AG09319 (cell line): Measurements from ENCODE around the gene MSI2.
"Not testable (repeated sequence)": the region's sequence is repeated elsewhere in the genome, so short reads cannot be mapped to it uniquely, and the experiment has no call there.

Experiments used
- DNase-seq: peaks from one replicate; pipeline ENCODE4 v3.0.0-alpha.2; 2010; ENCODE audit warnings: low read depth; ENCODE audit errors: extremely low read depth
- CTCF ChIP-seq: IDR thresholded peaks from 2 replicates; pipeline ENCODE4 v1.5.1; 2011; ENCODE audit warnings: low read depth, mild to moderate bottlenecking, inconsistent platforms, low read length, moderate library complexity

Gene MSI2

GRCh38 chr17:57614742-57615141, 358.4 kb downstream of the MSI2 start:
- no peak for TF ChIP-seq CTCF
- DNase-seq = no peak

- no peak for DNase-seq
- TF ChIP-seq CTCF = no peak
These were observed 359.8 kb downstream of the MSI2 start for GRCh38 chr17:57615836-57616757.

GRCh38 chr17:57617218-57617617, 360.9 kb downstream of the MSI2 start:
- TF ChIP-seq CTCF = no peak
- DNase-seq = no peak

GRCh38 chr17:57619061-57619937, 363.0 kb downstream of the MSI2 start:
- no peak for TF ChIP-seq CTCF
- no peak for DNase-seq

- DNase-seq = no peak
- no peak for TF ChIP-seq CTCF
These were observed 364.3 kb downstream of the MSI2 start for GRCh38 chr17:57620576-57620975.

GRCh38 chr17:57621791-57622190, 365.5 kb downstream of the MSI2 start:
- DNase-seq = not testable (repeated sequence)

- no peak for TF ChIP-seq CTCF
- DNase-seq = no peak
These were observed 366.0 kb downstream of the MSI2 start for GRCh38 chr17:57622306-57622682.
